HG03469 (cell line): ENCODE results near the gene PLEKHF1.

Experiments used
- ATAC-seq: cut with Tn5 transposase; IDR thresholded peaks from one replicate; pipeline ENCODE4 v1.9.1; 2021; ENCODE audit warnings: mild to moderate bottlenecking, moderate library complexity, moderate number of reproducible peaks; ENCODE audit not compliant: unreplicated experiment

PLEKHF1 gene

DNA sequence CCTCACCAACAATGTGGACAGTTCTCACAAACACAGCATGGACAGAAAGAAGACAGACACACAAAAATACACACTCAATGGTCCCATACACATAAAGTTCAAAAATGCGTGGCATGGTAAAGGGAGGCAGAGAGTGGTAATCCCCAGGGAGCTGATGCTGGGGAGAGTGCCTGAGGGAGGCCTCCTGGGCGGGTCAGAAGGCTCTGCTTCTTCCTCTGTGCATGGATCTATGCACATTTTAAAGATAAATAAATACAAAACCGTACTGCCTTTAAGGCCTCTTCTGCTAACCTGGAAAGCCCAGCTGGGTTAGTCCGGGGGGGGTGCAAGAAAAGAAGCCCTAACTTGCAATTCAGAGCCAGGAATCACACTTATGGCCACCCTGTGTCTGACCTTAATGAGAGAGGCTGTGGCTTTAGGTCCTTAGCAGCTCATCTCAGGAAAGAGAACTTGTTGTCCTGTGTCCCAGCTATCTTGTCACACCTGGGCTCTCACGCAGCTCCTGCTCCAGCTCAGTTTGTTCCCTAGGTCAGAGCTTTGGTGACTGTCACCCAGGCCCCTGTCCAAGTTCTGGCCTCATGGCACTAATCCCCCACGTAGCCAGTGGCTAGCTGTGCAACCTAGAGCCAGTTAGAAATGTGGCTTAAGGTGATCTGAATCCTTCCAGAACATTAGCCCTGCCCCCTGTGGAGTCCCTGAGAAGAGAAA, 30.7 kb upstream of the PLEKHF1 start:
- no peak for ATAC-seq

DNA sequence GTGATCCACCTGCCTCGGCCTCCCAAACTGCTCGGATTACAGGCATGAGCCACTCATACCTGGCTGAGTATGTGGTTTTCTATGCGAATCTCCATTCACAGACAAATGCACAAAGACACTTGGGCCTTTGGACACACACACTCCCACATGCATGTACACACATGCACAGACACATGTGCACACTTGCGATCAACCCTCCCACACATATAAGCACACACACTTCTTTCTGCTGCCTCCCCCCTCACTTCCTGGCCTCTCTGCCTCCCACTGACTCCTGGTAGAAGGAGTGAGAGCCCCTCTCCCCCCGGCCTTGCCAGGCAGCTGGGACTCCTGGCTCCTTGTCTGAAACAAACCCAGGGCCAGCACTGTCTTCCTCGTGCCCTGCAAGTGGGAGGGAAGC, 29.3 kb upstream of the PLEKHF1 start:
- ATAC-seq: no peak

DNA sequence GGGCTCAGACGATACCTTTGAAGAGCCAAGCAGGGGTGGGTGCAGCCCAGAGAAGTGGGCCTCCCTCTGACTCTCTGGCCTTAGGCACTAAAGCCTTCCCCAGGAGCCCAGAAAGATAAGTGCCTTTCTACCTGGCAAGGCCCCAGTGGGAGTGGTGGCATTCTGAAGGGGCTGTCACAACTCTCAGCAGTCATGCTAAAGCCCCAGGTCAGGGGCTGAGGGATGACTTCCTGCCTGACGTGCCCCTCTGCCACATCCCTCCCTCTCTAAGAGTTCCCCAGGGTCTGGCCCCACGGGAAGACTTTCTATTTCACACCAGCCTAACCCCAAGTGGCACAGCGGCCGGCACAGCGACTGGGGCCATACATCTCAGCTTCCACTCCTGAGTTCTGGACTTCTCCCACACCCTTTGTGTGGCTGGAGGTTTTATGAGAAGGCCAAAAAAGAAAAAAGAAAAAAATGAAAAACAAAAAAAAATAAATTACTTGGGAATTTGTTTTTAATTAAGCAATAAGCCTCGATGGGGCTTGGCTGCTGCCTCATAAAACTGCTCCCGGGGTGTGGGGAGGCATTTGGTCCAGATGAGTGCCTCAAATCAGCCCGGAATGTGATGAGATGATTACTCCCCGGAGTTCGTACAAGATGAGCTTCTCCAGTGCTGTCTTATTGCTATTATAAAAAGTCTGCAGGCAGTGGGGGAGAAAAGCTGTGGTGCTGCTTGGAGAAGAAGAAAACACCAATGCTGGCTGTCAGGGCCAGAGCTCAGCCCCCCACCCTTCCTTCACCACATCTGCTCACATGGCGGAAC, 28.5 kb upstream of the PLEKHF1 start:
- ATAC-seq: no peak

- ATAC-seq: no peak
Measured at GRCh38 chr19:29639086-29639485, 26.2 kb upstream of the PLEKHF1 start.

DNA sequence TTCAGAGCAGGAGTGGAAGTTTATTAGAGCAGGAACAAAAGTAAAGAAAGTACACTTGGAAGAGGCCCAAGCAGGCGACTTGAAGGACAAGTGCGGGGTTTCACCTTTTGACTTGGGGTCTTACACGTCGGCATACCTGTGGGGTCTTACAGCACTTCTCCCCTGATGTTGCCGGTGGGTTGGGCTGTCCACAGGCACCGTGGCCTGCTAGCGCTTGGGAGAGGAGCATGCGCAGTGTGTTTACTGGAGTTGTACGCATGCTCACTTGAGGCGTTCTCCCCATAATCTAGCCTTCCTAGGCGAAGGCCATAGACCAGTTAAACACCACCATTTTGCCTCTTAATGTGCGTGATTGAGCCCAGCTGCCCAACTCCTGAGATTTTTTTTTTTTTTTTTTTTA, 25.0 kb upstream of the PLEKHF1 start:
- ATAC-seq: no peak

GRCh38 chr19:29641597-29641996, 23.7 kb upstream of the PLEKHF1 start:
- ATAC-seq: no peak

GRCh38 chr19:29643361-29643935, 21.8 kb upstream of the PLEKHF1 start:
- ATAC-seq: no peak

- no peak for ATAC-seq
Measured at GRCh38 chr19:29644210-29644609, 21.1 kb upstream of the PLEKHF1 start.

GRCh38 chr19:29645491-29645867, 19.8 kb upstream of the PLEKHF1 start:
- ATAC-seq: no peak

- ATAC-seq: no peak
Measured at GRCh38 chr19:29645911-29646310, 19.4 kb upstream of the PLEKHF1 start.

GRCh38 chr19:29650772-29651387, 14.4 kb upstream of the PLEKHF1 start:
- ATAC-seq: no peak

GRCh38 chr19:29651622-29652394, 13.5 kb upstream of the PLEKHF1 start:
- ATAC-seq: no peak

DNA sequence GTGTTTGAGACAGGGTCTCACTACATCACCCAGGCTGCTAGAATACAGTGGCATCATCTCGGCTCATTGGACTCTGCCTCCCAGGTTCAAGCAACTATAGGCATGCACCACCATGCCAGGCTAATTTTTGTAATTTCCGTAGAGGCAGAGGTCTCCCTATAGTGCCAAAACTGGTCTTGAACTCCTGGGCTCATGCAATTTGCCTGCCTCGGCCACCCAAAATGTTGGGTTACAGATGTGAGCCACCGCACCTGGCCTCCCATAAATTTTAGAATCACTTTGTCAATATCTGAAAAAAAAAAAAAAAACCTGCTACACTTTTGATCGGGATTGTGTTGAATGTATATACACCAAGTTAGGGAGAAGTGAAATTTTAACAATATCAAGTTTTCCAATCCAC, 11.9 kb upstream of the PLEKHF1 start:
- ATAC-seq: no peak

DNA sequence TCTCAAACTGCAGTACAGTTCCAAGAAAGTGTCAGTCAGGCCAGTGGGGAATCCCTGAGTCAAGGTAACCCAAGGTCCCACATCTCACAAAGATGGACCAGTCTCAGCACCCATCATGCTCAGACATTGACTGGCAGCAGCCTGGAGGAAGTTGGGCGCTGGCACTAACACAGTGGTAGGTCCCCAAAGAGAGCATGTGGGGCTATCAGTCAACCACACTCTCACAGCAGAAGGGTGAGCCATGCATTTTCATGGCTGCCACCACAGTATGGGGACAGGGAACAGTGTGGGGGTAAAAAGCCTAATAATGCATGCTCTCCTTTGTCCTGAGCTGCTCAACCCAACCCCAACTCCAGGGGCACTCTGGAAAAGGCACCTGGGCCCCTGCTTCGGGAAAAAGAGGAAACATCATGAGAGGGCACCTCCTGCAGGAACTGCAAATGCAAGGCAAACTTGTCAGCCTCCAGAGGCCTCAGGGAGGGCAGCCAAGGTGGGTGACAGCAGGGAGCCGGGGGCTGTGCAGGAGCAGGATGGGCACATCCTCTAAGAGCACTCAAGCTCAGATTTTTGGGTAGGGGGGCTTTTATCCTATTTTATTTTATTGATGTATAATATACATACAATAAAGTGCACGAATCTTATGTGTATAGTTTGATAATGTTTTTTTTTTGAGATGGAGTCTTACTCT, 9.5 kb upstream of the PLEKHF1 start:
- ATAC-seq: no peak

DNA sequence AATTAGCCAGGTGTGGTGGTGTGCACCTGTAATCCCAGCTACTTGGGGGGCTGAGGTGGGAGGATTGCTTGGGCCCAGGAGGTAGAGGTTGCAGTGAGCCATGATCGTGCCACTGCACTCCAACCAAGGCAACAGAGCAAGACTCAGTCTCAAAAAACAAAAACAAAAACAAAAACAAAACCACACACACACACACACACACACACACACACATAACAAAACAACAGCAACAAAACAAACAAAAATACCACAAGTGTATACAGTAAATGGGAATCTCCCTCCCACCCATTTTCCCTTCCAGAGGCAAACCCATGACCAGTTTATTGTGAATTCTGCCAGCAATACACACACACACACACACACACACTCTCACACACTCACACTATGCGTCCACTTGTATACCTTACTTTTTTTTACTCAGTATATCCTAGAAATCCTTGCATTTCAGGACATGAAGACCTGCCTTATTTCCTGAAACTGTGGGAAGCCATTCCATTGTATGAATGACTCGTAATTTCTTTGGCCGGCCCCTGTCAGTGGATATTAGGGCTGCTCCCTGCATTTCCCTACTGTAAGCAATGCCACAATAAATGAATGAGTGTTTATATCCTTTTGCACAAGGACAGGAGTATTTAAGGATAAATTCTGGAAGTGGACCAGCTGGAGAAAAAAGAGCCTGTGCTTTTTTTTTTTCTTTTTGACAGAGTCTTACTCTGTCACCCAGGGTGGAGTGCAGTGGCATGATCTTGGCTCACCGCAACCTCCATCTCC, 6.9 kb upstream of the PLEKHF1 start:
- no peak for ATAC-seq

GRCh38 chr19:29660835-29661234, 4.4 kb upstream of the PLEKHF1 start:
- ATAC-seq: no peak

DNA sequence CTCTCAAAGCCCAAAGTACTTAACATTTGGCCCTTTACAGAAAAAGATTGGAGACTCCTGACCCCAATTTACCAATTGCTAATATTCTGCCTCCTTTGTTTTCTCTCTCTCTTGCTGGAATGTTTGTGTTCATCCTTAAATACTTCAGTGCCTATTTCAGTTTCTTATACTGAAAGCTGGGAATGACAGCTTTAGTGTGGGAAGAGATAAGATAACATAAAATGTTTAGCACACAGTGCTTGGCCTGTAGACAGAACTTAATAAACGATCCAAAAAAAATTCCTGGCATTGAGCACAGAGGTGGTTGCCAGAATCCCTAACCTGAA, 3.0 kb upstream of the PLEKHF1 start:
- ATAC-seq: no peak

DNA sequence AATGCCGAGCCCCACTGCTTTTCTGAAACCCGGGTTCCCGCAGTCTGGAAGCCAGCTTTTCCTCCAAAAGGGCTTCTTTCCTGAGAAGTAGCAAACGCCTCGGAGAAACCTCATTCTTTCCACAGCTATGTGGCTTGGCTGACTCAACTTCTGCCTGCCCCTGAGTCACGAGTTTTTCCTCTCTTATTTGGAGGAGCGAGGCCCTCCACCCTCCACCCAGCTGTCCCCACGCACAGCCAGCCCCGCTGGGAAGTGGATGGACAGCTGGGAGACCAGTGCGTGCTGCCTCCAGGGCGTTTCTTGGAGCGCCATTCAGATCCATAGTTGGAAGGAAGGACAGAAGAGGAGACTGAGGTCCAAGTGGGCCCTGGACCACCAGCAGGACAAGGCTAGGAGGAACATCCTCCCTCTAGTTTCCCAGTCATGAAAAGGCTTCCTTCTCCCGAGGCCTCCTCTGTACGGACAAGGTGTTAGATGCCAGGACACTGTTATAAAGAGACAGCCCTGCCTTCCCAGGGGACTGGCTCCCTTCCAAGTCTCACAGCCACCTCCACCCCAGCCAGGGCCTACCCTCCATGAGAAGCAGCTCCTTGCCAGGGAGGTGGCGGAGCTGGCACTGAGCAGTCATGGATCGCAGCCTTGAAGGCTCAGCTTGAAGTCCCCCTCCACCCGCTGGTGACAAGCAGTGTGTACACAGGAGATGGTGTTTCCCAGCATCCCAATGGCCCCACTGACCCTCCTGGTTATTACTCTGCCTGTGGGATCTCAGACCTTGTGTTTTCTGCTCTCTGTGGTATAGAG, 2.5 kb upstream of the PLEKHF1 start:
- ATAC-seq: no peak
